Measurements from ENCODE around the gene MTCL1. TPM values are rescaled to one million over a fixed set of nuclear protein-coding genes. Genes with fewer than 3 reads are reported as not detected.

Gene MTCL1
- polyA plus RNA-seq, 3 donors: not detected

GRCh38 chr18:8811115-8811514 lies 105.8 kb downstream of the MTCL1 start:
- no peak overlapping the region for H3K4me3 Mint-ChIP-seq
- DNase-seq: no peak
- no CpG with 5 or more reads among the region's 6 CpGs for WGBS (ENCODE audit: insufficient coverage)
- no peak overlapping the region for H3K4me3 ChIP-seq (replicated peaks in 1 of 3; ENCODE audit: low read depth in 2 of 3, low read length in 3 of 3)
- H3K27ac Mint-ChIP-seq: no peak overlapping the region
- no peak overlapping the region for H3K27ac ChIP-seq (ENCODE audit: low read depth in 1 of 2, low read length in 2 of 2)
- H3K4me2 ChIP-seq (replicated peaks; ENCODE audit: extremely low read depth, low read length, poor library complexity, severe bottlenecking): no peak overlapping the region
- no peaks in the 10 kb centered on the region for H3K36me3 Mint-ChIP-seq
- no peaks in the 10 kb centered on the region for H3K9me3 Mint-ChIP-seq
- H3K27me3 ChIP-seq (ENCODE audit: control insufficient read depth in 2 of 2, insufficient read depth in 2 of 2, low read length in 2 of 2): no peaks in the 10 kb centered on the region
- TF ChIP-seq, protein P1, sequence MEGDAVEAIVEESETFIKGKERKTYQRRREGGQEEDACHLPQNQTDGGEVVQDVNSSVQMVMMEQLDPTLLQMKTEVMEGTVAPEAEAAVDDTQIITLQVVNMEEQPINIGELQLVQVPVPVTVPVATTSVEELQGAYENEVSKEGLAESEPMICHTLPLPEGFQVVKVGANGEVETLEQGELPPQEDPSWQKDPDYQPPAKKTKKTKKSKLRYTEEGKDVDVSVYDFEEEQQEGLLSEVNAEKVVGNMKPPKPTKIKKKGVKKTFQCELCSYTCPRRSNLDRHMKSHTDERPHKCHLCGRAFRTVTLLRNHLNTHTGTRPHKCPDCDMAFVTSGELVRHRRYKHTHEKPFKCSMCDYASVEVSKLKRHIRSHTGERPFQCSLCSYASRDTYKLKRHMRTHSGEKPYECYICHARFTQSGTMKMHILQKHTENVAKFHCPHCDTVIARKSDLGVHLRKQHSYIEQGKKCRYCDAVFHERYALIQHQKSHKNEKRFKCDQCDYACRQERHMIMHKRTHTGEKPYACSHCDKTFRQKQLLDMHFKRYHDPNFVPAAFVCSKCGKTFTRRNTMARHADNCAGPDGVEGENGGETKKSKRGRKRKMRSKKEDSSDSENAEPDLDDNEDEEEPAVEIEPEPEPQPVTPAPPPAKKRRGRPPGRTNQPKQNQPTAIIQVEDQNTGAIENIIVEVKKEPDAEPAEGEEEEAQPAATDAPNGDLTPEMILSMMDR (IDR thresholded peaks at IDR 0.05): no peak
- H2AFZ ChIP-seq (ENCODE audit: insufficient read depth, low read depth, low read length, poor library complexity, severe bottlenecking): no peak overlapping the region
- intact Hi-C loops (cut with micrococcal nuclease): no loop called here
- H4K20me1 ChIP-seq (ENCODE audit: insufficient read depth, low read length): no peaks in the 10 kb centered on the region
- no peak overlapping the region for H3K9ac ChIP-seq (ENCODE audit: insufficient read depth, low read length, poor library complexity, severe bottlenecking)
- no peaks in the 10 kb centered on the region for H3K9me3 ChIP-seq (replicated peaks in 1 of 2; ENCODE audit: control insufficient read depth in 1 of 2, insufficient read depth in 1 of 2, low read length in 2 of 2)
- H3K36me3 ChIP-seq (replicated peaks in 1 of 2; ENCODE audit: control insufficient read depth in 1 of 2, insufficient read depth in 2 of 2, low read length in 2 of 2): no peaks in the 10 kb centered on the region
- peaks cover 1 to 4% (median 2%) of the 10 kb centered on the region in 3 donors for H3K27me3 Mint-ChIP-seq (ENCODE audit: low read depth in 3 of 3)
- peaks cover 2% of the 10 kb centered on the region for H3K4me1 Mint-ChIP-seq
- H3K79me2 ChIP-seq (ENCODE audit: insufficient read depth, low read length): no peaks in the 10 kb centered on the region
- H3K4me1 ChIP-seq (ENCODE audit: control insufficient read depth in 1 of 2, insufficient read depth in 2 of 2, low read length in 2 of 2): no peaks in the 10 kb centered on the region

GRCh38 chr18:8812631-8813030 lies 107.3 kb downstream of the MTCL1 start:
- H2AFZ ChIP-seq (ENCODE audit: insufficient read depth, low read depth, low read length, poor library complexity, severe bottlenecking): no peak overlapping the region
- Mint-ChIP-seq H3K4me3 (no peak overlapping the region), H3K9me3 (no peaks in the 10 kb centered on the region), H3K4me1 (peaks cover 2% of the 10 kb centered on the region), H3K27ac (no peak overlapping the region), H3K27me3 (ENCODE audit: low read depth in 3 of 3) (peaks cover 1 to 4% (median 4%) of the 10 kb centered on the region in 3 donors), H3K36me3 (no peaks in the 10 kb centered on the region)
- no peak overlapping the region for H3K4me2 ChIP-seq (replicated peaks; ENCODE audit: extremely low read depth, low read length, poor library complexity, severe bottlenecking)
- H3K27ac ChIP-seq (ENCODE audit: low read depth in 1 of 2, low read length in 2 of 2): no peak overlapping the region
- H3K36me3 ChIP-seq (replicated peaks in 1 of 2; ENCODE audit: control insufficient read depth in 1 of 2, insufficient read depth in 2 of 2, low read length in 2 of 2): no peaks in the 10 kb centered on the region
- DNase-seq: no peak
- TF ChIP-seq, protein P1 (IDR thresholded peaks at IDR 0.05): no peak
- no peak overlapping the region for H3K4me3 ChIP-seq (replicated peaks in 1 of 3; ENCODE audit: low read depth in 2 of 3, low read length in 3 of 3)
- H3K79me2 ChIP-seq (ENCODE audit: insufficient read depth, low read length): no peaks in the 10 kb centered on the region
- intact Hi-C loops (cut with micrococcal nuclease): no loop called here
- no peaks in the 10 kb centered on the region for H3K9me3 ChIP-seq (replicated peaks in 1 of 2; ENCODE audit: control insufficient read depth in 1 of 2, insufficient read depth in 1 of 2, low read length in 2 of 2)
- 97% methylated on average over 4 of the region's 4 CpGs for whole genome bisulfite sequencing (ENCODE audit: insufficient coverage)
- no peaks in the 10 kb centered on the region for H3K4me1 ChIP-seq (ENCODE audit: control insufficient read depth in 1 of 2, insufficient read depth in 2 of 2, low read length in 2 of 2)
- H3K27me3 ChIP-seq (ENCODE audit: control insufficient read depth in 2 of 2, insufficient read depth in 2 of 2, low read length in 2 of 2): no peaks in the 10 kb centered on the region
- no peak overlapping the region for H3K9ac ChIP-seq (ENCODE audit: insufficient read depth, low read length, poor library complexity, severe bottlenecking)
- no peaks in the 10 kb centered on the region for H4K20me1 ChIP-seq (ENCODE audit: insufficient read depth, low read length)
